K562 (cell line): ENCODE results near the gene SPATA32. TPM values are rescaled to one million over a fixed set of nuclear protein-coding genes. Genes with fewer than 3 reads are reported as not detected.
A peak's percentile ranks its signal among the peaks of the same experiment; 100 is the strongest.

ENCODE experiments used
- AFF1 ChIP-seq, 2 experiments: fragments of 450-650 bp; IDR thresholded peaks; 2 replicates each; pipeline ENCODE4 v1.6.1; 2018; ENCODE audit warnings: mild to moderate bottlenecking in 2 of 2, low read depth in 1 of 2; ENCODE audit not compliant: partially characterized antibody in 2 of 2
- CBX5 ChIP-seq: IDR thresholded peaks from 2 replicates; pipeline ENCODE4 v1.6.1; 2014; ENCODE audit warnings: low read depth, borderline replicate concordance
- HEY1 ChIP-seq: fragments of 250-450 bp; sonication (Bioruptor Pico); IDR thresholded peaks from 2 replicates; pipeline ENCODE4 v1.5.0; 2020; ENCODE audit warnings: mild to moderate bottlenecking, moderate library complexity, borderline replicate concordance
- KHSRP ChIP-seq: fragments of 450-650 bp; IDR thresholded peaks from 2 replicates; pipeline ENCODE4 v1.6.1; 2017
- MECOM ChIP-seq: fragments of 250-450 bp; sonication (Bioruptor Pico); IDR thresholded peaks from 2 replicates; pipeline ENCODE4 v1.8.0; 2022; ENCODE audit warnings: inconsistent platforms
- MYNN ChIP-seq, 2 experiments: sonication (generic); formaldehyde crosslinking in 1 of 2; IDR thresholded peaks; 2 replicates each; pipeline versions ENCODE4 v1.5.0 to v1.6.1; 2016 to 2020; ENCODE audit warnings: antibody characterized with exemption in 1 of 2, missing genetic modification reagents in 1 of 2
- NCOR1 ChIP-seq: fragments of 450-650 bp; IDR thresholded peaks from 2 replicates; pipeline ENCODE4 v1.6.1; 2016; ENCODE audit warnings: mild to moderate bottlenecking, moderate library complexity
- POLR3A ChIP-seq: IDR thresholded peaks from 2 replicates; pipeline ENCODE4 v1.6.1; 2011; ENCODE audit warnings: borderline replicate concordance, mild to moderate bottlenecking, moderate library complexity; ENCODE audit not compliant: insufficient read length, insufficient read depth; ENCODE audit errors: extremely low read depth
- RAD21 ChIP-seq, 2 experiments: fragments of 250-450 bp in 1 of 2; fragments of 450-650 bp in 1 of 2; sonication (Bioruptor Pico) in 1 of 2; formaldehyde crosslinking in 1 of 2; IDR thresholded peaks in 1 of 2; conservative IDR thresholded peaks in 1 of 2; 2 replicates each; pipeline versions ENCODE4 v1.4.0 to v1.8.0; 2020 to 2022; ENCODE audit warnings: mild to moderate bottlenecking in 2 of 2, moderate library complexity in 1 of 2
- SMAD1 ChIP-seq: fragments of 150-350 bp; IDR thresholded peaks from 2 replicates; pipeline ENCODE4 v1.6.1; 2014; ENCODE audit warnings: low read length, low read depth; ENCODE audit not compliant: partially characterized antibody
- ZNF134 ChIP-seq: fragments of 250-450 bp; sonication (Bioruptor Pico); conservative IDR thresholded peaks from 2 replicates; pipeline ENCODE4 v1.4.0; 2020
- polyA plus RNA-seq, 8 experiments: library from polyadenylated mRNA; depleted of rRNA in 4 of 8; stranded (reverse) in 5 of 8; unstranded in 3 of 8; fragments of >200 nt; fragmentation: Nextera tagmentation in 2 of 8; fragmentation: Illumina TruSeq in 1 of 8; extraction: Ambion mirVana in 2 of 8; extraction: Trizol in 1 of 8; gene quantifications; 2 replicates each; pipeline versions ENCODE4 v1.2.1 to v1.2.3, GENCODE V29; 2011 to 2014; ENCODE audit warnings: inconsistent platforms in 1 of 8, missing spikeins in 1 of 8
- total RNA-seq, 7 experiments: library from RNA; depleted of rRNA in 6 of 7; stranded (reverse); fragments of >200 nt in 6 of 7; fragmentation: Illumina TruSeq in 2 of 7; extraction: Trizol in 2 of 7; gene quantifications; 2 replicates each; pipeline versions ENCODE4 v1.2.1 to v1.2.3, GENCODE V29; 2011 to 2021; ENCODE audit warnings: low replicate concordance in 1 of 7
- TF ChIP-seq, protein P1 (sequence below), 2 experiments: fragments of 450-650 bp; formaldehyde crosslinking in 1 of 2; IDR thresholded peaks; 2 replicates each; pipeline versions ENCODE4 v1.4.0 to v1.6.1; 2014 to 2020; ENCODE audit warnings: mild to moderate bottlenecking in 2 of 2, borderline replicate concordance in 1 of 2, low read depth in 1 of 2
- TF ChIP-seq, protein P2 (sequence below): sonication (generic); formaldehyde crosslinking; IDR thresholded peaks from 2 replicates; pipeline ENCODE4 v1.8.0; 2022; ENCODE audit warnings: missing genetic modification reagents, mild to moderate bottlenecking, moderate library complexity, borderline replicate concordance

The SPATA32 gene
- total and polyA plus RNA-seq, 9 of the 15 experiments (the other 6 are each of a cell fraction or from before 2014, with no cell fraction given): 0.03 to 0.06 TPM; not detected in 7

DNA sequence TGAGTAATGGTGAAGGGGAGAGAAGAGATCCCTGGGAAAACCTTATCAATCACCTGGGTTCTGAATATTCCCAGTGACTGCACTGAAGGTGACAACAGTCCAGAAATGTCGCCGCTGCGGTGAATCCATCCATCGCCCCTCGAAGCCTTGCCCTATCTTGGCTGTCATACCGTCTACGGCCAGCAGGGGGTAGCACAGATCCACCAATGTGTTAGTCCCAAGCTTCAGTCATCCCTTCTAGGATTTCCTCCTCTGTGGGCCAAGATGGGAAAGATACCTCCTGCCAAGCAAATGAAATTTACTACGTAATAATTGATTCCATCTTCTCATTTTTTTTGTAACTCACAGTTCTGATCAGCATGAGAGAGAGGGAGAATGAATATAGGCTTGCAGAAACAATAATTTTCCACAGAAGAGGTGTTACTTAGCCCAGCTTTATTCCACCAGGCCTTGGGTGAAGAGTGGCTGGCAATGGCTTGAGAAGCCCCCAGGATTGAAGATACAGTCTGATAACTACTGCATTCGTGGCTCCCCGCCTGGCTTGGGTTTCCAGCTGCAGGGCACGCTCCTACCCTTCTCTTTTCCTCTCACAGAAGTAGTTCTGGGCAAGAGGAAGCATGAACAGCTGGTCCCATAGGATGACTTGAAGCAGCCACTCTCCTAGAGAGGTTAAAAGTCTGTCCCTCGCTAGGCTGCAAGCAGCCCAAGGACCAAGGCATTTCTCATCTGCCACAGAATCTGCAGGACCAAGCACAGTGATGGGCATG, 42.8 kb downstream of the SPATA32 start (continued):
- TF ChIP-seq, protein P1, sequence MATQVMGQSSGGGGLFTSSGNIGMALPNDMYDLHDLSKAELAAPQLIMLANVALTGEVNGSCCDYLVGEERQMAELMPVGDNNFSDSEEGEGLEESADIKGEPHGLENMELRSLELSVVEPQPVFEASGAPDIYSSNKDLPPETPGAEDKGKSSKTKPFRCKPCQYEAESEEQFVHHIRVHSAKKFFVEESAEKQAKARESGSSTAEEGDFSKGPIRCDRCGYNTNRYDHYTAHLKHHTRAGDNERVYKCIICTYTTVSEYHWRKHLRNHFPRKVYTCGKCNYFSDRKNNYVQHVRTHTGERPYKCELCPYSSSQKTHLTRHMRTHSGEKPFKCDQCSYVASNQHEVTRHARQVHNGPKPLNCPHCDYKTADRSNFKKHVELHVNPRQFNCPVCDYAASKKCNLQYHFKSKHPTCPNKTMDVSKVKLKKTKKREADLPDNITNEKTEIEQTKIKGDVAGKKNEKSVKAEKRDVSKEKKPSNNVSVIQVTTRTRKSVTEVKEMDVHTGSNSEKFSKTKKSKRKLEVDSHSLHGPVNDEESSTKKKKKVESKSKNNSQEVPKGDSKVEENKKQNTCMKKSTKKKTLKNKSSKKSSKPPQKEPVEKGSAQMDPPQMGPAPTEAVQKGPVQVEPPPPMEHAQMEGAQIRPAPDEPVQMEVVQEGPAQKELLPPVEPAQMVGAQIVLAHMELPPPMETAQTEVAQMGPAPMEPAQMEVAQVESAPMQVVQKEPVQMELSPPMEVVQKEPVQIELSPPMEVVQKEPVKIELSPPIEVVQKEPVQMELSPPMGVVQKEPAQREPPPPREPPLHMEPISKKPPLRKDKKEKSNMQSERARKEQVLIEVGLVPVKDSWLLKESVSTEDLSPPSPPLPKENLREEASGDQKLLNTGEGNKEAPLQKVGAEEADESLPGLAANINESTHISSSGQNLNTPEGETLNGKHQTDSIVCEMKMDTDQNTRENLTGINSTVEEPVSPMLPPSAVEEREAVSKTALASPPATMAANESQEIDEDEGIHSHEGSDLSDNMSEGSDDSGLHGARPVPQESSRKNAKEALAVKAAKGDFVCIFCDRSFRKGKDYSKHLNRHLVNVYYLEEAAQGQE (IDR thresholded peaks at IDR 0.05; ENCODE audit: borderline replicate concordance): peak; percentile 91
- TF ChIP-seq, protein P1 (CRISPR knock-in tag; IDR thresholded peaks at IDR 0.05; ENCODE audit: low read depth): no peak
- TF ChIP-seq MYNN (IDR thresholded peaks at IDR 0.05): 0 out of 2 replicates have a peak, but pooled peaks have one; percentile 25
- no peak for TF ChIP-seq MYNN (CRISPR knock-in tag; IDR thresholded peaks at IDR 0.05)
- TF ChIP-seq HEY1 (CRISPR knock-in tag): no peak
- peak; percentile 92 to 98 for TF ChIP-seq RAD21 (CRISPR knock-in tag; conservative IDR thresholded peaks at IDR 0.05 in 1 of 2, IDR thresholded peaks at IDR 0.05 in 1 of 2)
- TF ChIP-seq ZNF134 (CRISPR knock-in tag): no peak
- no peak for TF ChIP-seq NCOR1
- TF ChIP-seq, protein P2, sequence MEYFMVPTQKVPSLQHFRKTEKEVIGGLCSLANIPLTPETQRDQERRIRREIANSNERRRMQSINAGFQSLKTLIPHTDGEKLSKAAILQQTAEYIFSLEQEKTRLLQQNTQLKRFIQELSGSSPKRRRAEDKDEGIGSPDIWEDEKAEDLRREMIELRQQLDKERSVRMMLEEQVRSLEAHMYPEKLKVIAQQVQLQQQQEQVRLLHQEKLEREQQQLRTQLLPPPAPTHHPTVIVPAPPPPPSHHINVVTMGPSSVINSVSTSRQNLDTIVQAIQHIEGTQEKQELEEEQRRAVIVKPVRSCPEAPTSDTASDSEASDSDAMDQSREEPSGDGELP: 0 out of 2 replicates have a peak, but pooled peaks have one; percentile 15
- no peak for TF ChIP-seq SMAD1
- TF ChIP-seq POLR3A: no peak
- no peak for TF ChIP-seq MECOM
- no peak for TF ChIP-seq AFF1 (IDR thresholded peaks at IDR 0.05; ENCODE audit: low read depth in 1 of 2, partially characterized antibody in 2 of 2)
- TF ChIP-seq CBX5: no peak
- TF ChIP-seq KHSRP: no peak
